Measurements from ENCODE around the gene TH.

DNA sequence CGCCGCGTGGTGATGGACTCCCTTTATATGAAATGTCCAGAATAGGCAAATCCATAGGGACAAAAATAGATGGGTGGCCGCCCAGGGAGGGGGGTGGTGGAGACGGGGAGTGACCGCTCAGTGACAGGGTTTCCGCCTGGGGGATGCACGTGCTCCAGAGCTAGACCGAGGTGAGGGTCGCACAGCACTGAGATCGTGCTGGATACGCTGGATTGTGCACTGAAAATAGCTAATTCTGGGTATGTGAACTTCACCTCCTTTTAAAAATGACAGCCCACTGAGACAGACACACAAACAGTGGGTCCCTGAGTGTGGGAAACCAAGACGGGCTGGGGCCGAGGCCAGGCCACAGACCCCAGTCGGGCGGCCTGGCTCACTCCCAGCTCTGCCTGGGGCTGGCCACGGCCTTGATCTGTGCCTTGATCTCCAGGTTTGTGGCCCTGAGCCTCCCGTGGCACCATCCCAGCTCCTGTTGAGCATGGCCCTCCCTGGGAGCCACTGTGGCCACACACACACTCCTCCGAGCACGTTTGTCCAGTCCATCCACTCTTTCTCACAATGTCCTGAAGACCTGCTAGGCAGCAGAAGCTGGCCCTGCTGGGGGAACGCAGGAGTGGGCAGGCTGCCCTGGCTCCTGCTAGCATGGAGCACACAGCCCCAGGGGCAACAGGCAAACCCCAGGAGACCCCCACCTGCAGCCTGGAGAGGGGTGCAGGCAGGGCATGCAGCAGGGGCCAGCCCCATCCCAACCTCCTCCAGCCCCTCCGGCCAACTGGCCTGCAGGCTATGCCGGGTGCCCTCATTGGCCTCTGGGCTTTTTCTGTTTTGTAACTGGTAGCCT, 41.0 kb upstream of the TH start:
- TF ChIP-seq POLR2AphosphoS5 (IDR thresholded peaks at IDR 0.05) (no peak), CTCF (IDR thresholded peaks at IDR 0.05) (no peak), POLR2A (IDR thresholded peaks at IDR 0.05; ENCODE audit: low read depth) (no peak)
